Measurements from ENCODE around the gene MAPK1.
A peak's percentile ranks its signal among the peaks of the same experiment; 100 is the strongest.

- TF ChIP-seq ESRRA (IDR thresholded peaks at IDR 0.05; ENCODE audit: borderline replicate concordance, low read depth) = no peak
- TF ChIP-seq CCNT2 (IDR thresholded peaks at IDR 0.05; ENCODE audit: borderline replicate concordance, extremely low read depth, insufficient read length, low read depth, low read length) = no peak
- TF ChIP-seq ZNF143 (CRISPR knock-in tag; IDR thresholded peaks at IDR 0.05) = 0 out of 2 replicates have a peak, but pooled peaks have one; percentile 42
- TF ChIP-seq ZNF280B (CRISPR knock-in tag; IDR thresholded peaks at IDR 0.05) = no peak
- TF ChIP-seq ZNF324 (CRISPR knock-in tag; IDR thresholded peaks at IDR 0.05) = no peak
- TF ChIP-seq ATF6 (CRISPR knock-in tag; IDR thresholded peaks at IDR 0.05) = no peak
- TF ChIP-seq CTCF (IDR thresholded peaks at IDR 0.05 in 2 of 3, conservative IDR thresholded peaks at IDR 0.05 in 1 of 3; ENCODE audit: insufficient read depth in 2 of 3, low read depth in 1 of 3, low read length in 3 of 3) = no peak
- TF ChIP-seq ZFX (CRISPR knock-in tag; IDR thresholded peaks at IDR 0.05) = 0 out of 2 replicates have a peak, but pooled peaks have one; percentile 26
Measured at GRCh38 chr22:21797444-21798221, 69.8 kb downstream of the MAPK1 start.
